HepG2 (cell line): ENCODE measurements around the gene NSD2. TPM values are rescaled to one million over a fixed set of nuclear protein-coding genes. Genes with fewer than 3 reads are reported as not detected.

Experiments used
- ATAC-seq: fragments of 200-7000 bp; cut with Tn5 transposase; 3 replicates; pipeline ENCODE4 v1.9.1; 2020; ENCODE audit warnings: mild to moderate bottlenecking, moderate library complexity
- BruUV-seq: library from RNA; stranded (reverse); fragments of 400-500 nt; replicated peaks from 2 replicates; lab custom pipeline; 2021; lab: Mats Ljungman, UMichigan
- CTCF ChIA-PET: fragments of 300-600 bp; formaldehyde crosslinking; extraction: SDS; loops from one replicate; lab custom pipeline; 2021; ENCODE audit warnings: low total read pairs, inconsistent platforms, low intra/inter-chr PET ratio; lab: Yijun Ruan, JAX
- POLR2A ChIA-PET: fragments of 350-600 bp; sonication (Branson Sonifier 250); formaldehyde crosslinking; loops from one replicate; lab custom pipeline; 2020; ENCODE audit warnings: antibody characterized with exemption, inconsistent platforms; lab: Yijun Ruan, JAX
- DNase-seq: peaks from one replicate; pipeline ENCODE4 v3.0.0-alpha.2; 2015; ENCODE audit warnings: low spot score
- FAIRE-seq: peaks from 3 replicates; lab custom pipeline; 2011; peaks lifted over from hg19 to GRCh38; lab: Jason Lieb, UNC
- H2AFZ ChIP-seq: one replicate; pipeline ENCODE4 v1.6.1; 2011; ENCODE audit warnings: low read length, inconsistent platforms
- H3K27ac ChIP-seq: fragments of 300-600 bp; 3 replicates; pipeline ENCODE4 v1.8.0; 2011; ENCODE audit warnings: mixed run types, mild to moderate bottlenecking, mixed read lengths, low read length, inconsistent platforms; ENCODE audit not compliant: insufficient read depth; ENCODE audit errors: extremely low read length
- H3K27me3 ChIP-seq, 2 experiments: fragments of 200-600 bp in 1 of 2; 2 replicates in 1 of 2; 3 replicates in 1 of 2; pipeline versions ENCODE4 v1.6.0 to v1.8.0; 2011; ENCODE audit warnings: low read length in 2 of 2, mild to moderate bottlenecking in 2 of 2, moderate library complexity in 2 of 2, inconsistent platforms in 1 of 2; ENCODE audit not compliant: insufficient read depth in 2 of 2, control insufficient read depth in 1 of 2
- H3K36me3 ChIP-seq, 2 experiments: fragments of 200-600 bp in 1 of 2; replicated peaks in 1 of 2; 2 replicates in 1 of 2; 3 replicates in 1 of 2; pipeline versions ENCODE4 v1.5.1 to v1.8.0; 2011; ENCODE audit warnings: low read length in 2 of 2, inconsistent platforms in 1 of 2; ENCODE audit not compliant: insufficient read depth in 2 of 2, control insufficient read depth in 1 of 2
- H3K4me1 ChIP-seq: 2 replicates; pipeline ENCODE4 v1.5.1; 2012; ENCODE audit warnings: low read length, inconsistent platforms; ENCODE audit not compliant: insufficient read depth
- H3K4me2 ChIP-seq: 2 replicates; pipeline ENCODE4 v1.6.0; 2011; ENCODE audit warnings: low read depth, low read length, inconsistent platforms
- H3K4me3 ChIP-seq, 3 experiments: fragments of 200-600 bp in 1 of 3; sonication (generic), shearing (Covaris generic) in 1 of 3; replicated peaks in 1 of 3; 2 replicates each; pipeline ENCODE4 v1.5.1; 2011 to 2016; ENCODE audit warnings: low read length in 3 of 3, inconsistent platforms in 2 of 3, low read depth in 2 of 3, mild to moderate bottlenecking in 2 of 3, control low read depth in 1 of 3, mixed read lengths in 1 of 3; ENCODE audit not compliant: insufficient read depth in 1 of 3
- H3K79me2 ChIP-seq: one replicate; pipeline ENCODE4 v1.6.1; 2011; ENCODE audit warnings: low read length, inconsistent platforms; ENCODE audit not compliant: insufficient read depth
- H3K9ac ChIP-seq: 2 replicates; pipeline ENCODE4 v1.6.0; 2011; ENCODE audit warnings: mild to moderate bottlenecking, low read depth, low read length, inconsistent platforms; ENCODE audit not compliant: insufficient read depth
- H3K9me3 ChIP-seq: 2 replicates; pipeline ENCODE4 v1.5.1; 2012; ENCODE audit warnings: mild to moderate bottlenecking, low read length
- H4K20me1 ChIP-seq: 2 replicates; pipeline ENCODE4 v1.6.0; 2011; ENCODE audit warnings: inconsistent platforms, mild to moderate bottlenecking, low read length, moderate library complexity; ENCODE audit not compliant: insufficient read depth
- CTCF ChIP-seq: sonication (generic); formaldehyde crosslinking; IDR thresholded peaks from 2 replicates; pipeline ENCODE4 v1.5.0; 2020; ENCODE audit warnings: mild to moderate bottlenecking, missing genetic modification reagents, moderate library complexity
- GRHL1 ChIP-seq: sonication (generic); formaldehyde crosslinking; conservative IDR thresholded peaks from 2 replicates; pipeline ENCODE4 v1.8.0; 2022; ENCODE audit warnings: missing genetic modification reagents
- JUND ChIP-seq: sonication (generic); formaldehyde crosslinking; IDR thresholded peaks from 2 replicates; pipeline ENCODE4 v1.8.0; 2022; ENCODE audit warnings: mild to moderate bottlenecking, missing genetic modification reagents
- KMT2A ChIP-seq: sonication (generic); formaldehyde crosslinking; IDR thresholded peaks from 2 replicates; pipeline ENCODE4 v1.4.0; 2020; ENCODE audit warnings: missing genetic modification reagents
- PHF20 ChIP-seq: sonication (generic); formaldehyde crosslinking; IDR thresholded peaks from 2 replicates; pipeline ENCODE4 v1.5.0; 2020; ENCODE audit warnings: mild to moderate bottlenecking, missing genetic modification reagents
- SMARCC2 ChIP-seq: fragments of 450-650 bp; IDR thresholded peaks from 2 replicates; pipeline ENCODE4 v1.6.1; 2017; ENCODE audit warnings: antibody characterized with exemption, mild to moderate bottlenecking
- STAG1 ChIP-seq: sonication (generic); formaldehyde crosslinking; IDR thresholded peaks from 2 replicates; pipeline ENCODE4 v1.4.0; 2020; ENCODE audit warnings: missing genetic modification reagents
- TOE1 ChIP-seq: sonication (generic); formaldehyde crosslinking; IDR thresholded peaks from 2 replicates; pipeline ENCODE4 v1.4.0; 2020; ENCODE audit warnings: mild to moderate bottlenecking, missing genetic modification reagents
- U2AF1 ChIP-seq: fragments of 200-400 bp; formaldehyde crosslinking; optimal IDR thresholded peaks from 2 replicates; pipeline ENCODE3; 2017; ENCODE audit warnings: mild to moderate bottlenecking, low read depth, low read length
- ZBTB42 ChIP-seq: sonication (generic); formaldehyde crosslinking; IDR thresholded peaks from 2 replicates; pipeline ENCODE4 v1.5.0; 2020; ENCODE audit warnings: mild to moderate bottlenecking, missing genetic modification reagents
- ZNF205 ChIP-seq: IDR thresholded peaks from 2 replicates; pipeline ENCODE4 v1.6.1; 2018; ENCODE audit warnings: missing biosample characterization, missing genetic modification reagents
- ZNF224 ChIP-seq: sonication (generic); formaldehyde crosslinking; IDR thresholded peaks from 2 replicates; pipeline ENCODE4 v1.5.0; 2020; ENCODE audit warnings: mild to moderate bottlenecking, missing genetic modification reagents
- ZNF710 ChIP-seq: sonication (generic); formaldehyde crosslinking; IDR thresholded peaks from 2 replicates; pipeline ENCODE4 v1.5.0; 2020; ENCODE audit warnings: mild to moderate bottlenecking, missing genetic modification reagents, borderline replicate concordance
- WGBS: methylation state at CpG from one replicate; pipeline ENCODE4 v1.1.6; 2017; ENCODE audit warnings: low lambda C conversion rate; 5-methylcytosine and 5-hydroxymethylcytosine counted together
- in situ Hi-C: cut with HindIII; loops from 2 replicates; pipeline ENCODE4 v1.10.0; 2017; ENCODE audit warnings: low pct_unique_long_range_greater_than_20kb; ENCODE audit not compliant: extremely low pct_ligation_motif_present
- intact Hi-C: fragments of 100-400 bp; cut with micrococcal nuclease; formaldehyde crosslinking; loops from one replicate; pipeline ENCODE4 v1.10.0; 2022; ENCODE audit not compliant: unreplicated experiment
- polyA plus RNA-seq, 8 experiments: library from polyadenylated mRNA; depleted of rRNA in 3 of 8; stranded (reverse) in 7 of 8; unstranded in 1 of 8; fragments of >200 nt; fragmentation: Illumina TruSeq in 4 of 8; extraction: Trizol in 4 of 8; gene quantifications; 2 replicates each; pipeline versions ENCODE4 v1.2.1 to v1.2.3, GENCODE V29; 2011 to 2016; ENCODE audit warnings: low read depth in 4 of 8, missing spikeins in 1 of 8, mixed read lengths in 1 of 8; ENCODE audit not compliant: insufficient read depth in 1 of 8
- total RNA-seq, 5 experiments: library from RNA; depleted of rRNA; stranded (reverse); fragments of >200 nt; fragmentation: Illumina TruSeq; extraction: Trizol; gene quantifications; 2 replicates each; pipeline ENCODE4 v1.2.3, GENCODE V29; 2016; ENCODE audit warnings: low read depth in 1 of 5

NSD2 gene
- total and polyA plus RNA-seq, 2 of the 13 experiments (the other 11 are each of a cell fraction or from before 2014, with no cell fraction given) = 22.0 to 65.9 TPM

GRCh38 chr4:1823545-1823932 lies 47.7 kb upstream of the NSD2 start (continued):
- TF ChIP-seq ZNF710 = no peak
- no peak for TF ChIP-seq SMARCC2
- no peak for TF ChIP-seq TOE1 (CRISPR knock-in tag)
- no peak for TF ChIP-seq JUND (CRISPR knock-in tag)

GRCh38 chr4:1824746-1825145 lies 46.4 kb upstream of the NSD2 start:
- WGBS = 94% methylated on average over 11 of the region's 11 CpGs
- intact Hi-C loops = no loop called here
- H2AFZ ChIP-seq = no peak overlapping the region
- BruUV-seq = no TSS peak
- H3K27ac ChIP-seq = no peak overlapping the region
- DNase-seq (no peak), ATAC-seq (no peak)
- no peaks in the 10 kb centered on the region for H3K27me3 ChIP-seq
- no peak overlapping the region for H3K9ac ChIP-seq
- in situ Hi-C loops = no loop called here
- ChIA-PET POLR2A (no interaction called here), CTCF (no interaction called here)
- no peak overlapping the region for H3K4me2 ChIP-seq
- H3K79me2 ChIP-seq = no peaks in the 10 kb centered on the region
- TF ChIP-seq U2AF1 (no peak), ZNF224 (CRISPR knock-in tag) (no peak), KMT2A (CRISPR knock-in tag) (no peak), ZBTB42 (CRISPR knock-in tag) (no peak), STAG1 (CRISPR knock-in tag) (0 out of 2 replicates have a peak, but pooled peaks have one; percentile 6), ZNF205 (CRISPR knock-in tag) (no peak), GRHL1 (CRISPR knock-in tag) (no peak), PHF20 (no peak), CTCF (CRISPR knock-in tag) (peak; percentile 32; the same call in 1 of the 2 replicates)
- TF ChIP-seq, all 625 proteins: peak for 2
- no peaks in the 10 kb centered on the region for H3K9me3 ChIP-seq
- no peaks in the 10 kb centered on the region for H4K20me1 ChIP-seq
- FAIRE-seq = no peak
- H3K4me1 ChIP-seq = peaks cover 23% of the 10 kb centered on the region
- H3K4me3 ChIP-seq = no peak overlapping the region
- H3K36me3 ChIP-seq = peaks cover 22 to 37% of the 10 kb centered on the region in 2 experiments; a peak in 4 of 5 replicates
